Left renal pelvis (tissue), 4 donors: Measurements from ENCODE around the gene ADNP2. TPM values are rescaled to one million over a fixed set of nuclear protein-coding genes. Genes with fewer than 3 reads are reported as not detected.

ENCODE experiments used
- DNase-seq, 4 donors: peaks; one replicate each; pipeline ENCODE4 v3.0.0-alpha.2; 2013; ENCODE audit warnings: low read depth in 4 of 4, low spot score in 3 of 4
- polyA plus RNA-seq, 4 donors: library from polyadenylated mRNA; unstranded; fragments of 120-200 nt; gene quantifications; one replicate each; pipeline ENCODE4 v1.2.1, GENCODE V29; 2013; ENCODE audit not compliant: insufficient read length in 4 of 4

The ADNP2 gene, protein sequence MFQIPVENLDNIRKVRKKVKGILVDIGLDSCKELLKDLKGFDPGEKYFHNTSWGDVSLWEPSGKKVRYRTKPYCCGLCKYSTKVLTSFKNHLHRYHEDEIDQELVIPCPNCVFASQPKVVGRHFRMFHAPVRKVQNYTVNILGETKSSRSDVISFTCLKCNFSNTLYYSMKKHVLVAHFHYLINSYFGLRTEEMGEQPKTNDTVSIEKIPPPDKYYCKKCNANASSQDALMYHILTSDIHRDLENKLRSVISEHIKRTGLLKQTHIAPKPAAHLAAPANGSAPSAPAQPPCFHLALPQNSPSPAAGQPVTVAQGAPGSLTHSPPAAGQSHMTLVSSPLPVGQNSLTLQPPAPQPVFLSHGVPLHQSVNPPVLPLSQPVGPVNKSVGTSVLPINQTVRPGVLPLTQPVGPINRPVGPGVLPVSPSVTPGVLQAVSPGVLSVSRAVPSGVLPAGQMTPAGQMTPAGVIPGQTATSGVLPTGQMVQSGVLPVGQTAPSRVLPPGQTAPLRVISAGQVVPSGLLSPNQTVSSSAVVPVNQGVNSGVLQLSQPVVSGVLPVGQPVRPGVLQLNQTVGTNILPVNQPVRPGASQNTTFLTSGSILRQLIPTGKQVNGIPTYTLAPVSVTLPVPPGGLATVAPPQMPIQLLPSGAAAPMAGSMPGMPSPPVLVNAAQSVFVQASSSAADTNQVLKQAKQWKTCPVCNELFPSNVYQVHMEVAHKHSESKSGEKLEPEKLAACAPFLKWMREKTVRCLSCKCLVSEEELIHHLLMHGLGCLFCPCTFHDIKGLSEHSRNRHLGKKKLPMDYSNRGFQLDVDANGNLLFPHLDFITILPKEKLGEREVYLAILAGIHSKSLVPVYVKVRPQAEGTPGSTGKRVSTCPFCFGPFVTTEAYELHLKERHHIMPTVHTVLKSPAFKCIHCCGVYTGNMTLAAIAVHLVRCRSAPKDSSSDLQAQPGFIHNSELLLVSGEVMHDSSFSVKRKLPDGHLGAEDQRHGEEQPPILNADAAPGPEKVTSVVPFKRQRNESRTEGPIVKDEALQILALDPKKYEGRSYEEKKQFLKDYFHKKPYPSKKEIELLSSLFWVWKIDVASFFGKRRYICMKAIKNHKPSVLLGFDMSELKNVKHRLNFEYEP
- 10 to 100 TPM; 18.5 to 27.8 (median 23.9) TPM for polyA plus RNA-seq

DNA sequence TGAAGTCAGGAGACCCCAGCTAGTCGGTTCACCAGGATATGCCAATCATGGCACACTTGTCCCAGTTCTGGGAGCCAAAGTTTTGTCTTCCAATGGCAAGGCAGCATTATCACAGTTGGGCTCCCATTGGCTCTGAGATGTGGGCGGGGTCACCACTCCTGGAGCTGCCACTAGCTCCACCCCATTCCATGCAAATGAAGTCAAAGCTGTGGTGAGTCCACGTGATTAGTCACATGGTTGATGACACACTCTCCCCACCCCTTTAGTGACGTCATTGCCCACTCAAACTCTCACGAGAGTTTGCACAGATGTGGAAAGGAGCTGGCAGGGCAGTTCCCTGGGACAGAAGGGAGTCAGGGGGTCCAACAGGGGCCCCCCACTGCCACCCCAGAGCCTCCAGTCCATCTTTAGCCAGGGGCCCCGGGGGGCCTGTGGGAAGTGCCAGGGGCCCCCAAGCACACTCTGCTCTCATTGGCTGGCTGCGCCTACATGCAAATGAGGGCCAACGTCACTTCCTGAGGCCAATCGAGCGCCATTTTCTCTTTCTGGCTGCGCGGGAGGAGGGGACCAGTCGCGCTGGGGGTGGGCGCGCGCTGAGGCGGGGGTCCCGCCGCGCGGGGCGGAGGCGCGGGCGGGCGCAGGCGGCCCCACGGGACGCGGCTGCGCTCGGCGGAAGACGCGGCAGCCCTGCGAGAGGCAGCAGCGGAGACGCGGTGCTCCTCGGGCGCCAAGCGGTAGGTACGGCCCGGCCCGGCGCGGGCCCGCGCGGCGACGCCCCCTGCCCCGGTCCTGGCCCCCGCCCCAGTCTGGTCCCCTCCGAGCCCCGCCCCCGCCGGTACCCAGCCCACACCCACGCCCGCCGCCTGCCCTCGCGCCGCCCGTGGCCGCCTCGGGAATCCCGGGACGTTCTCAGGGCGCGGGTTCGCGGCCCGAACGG, at the start of gene ADNP2:
Gene ADNP2 (plus strand): TSS at position 524 of the 937 bp plus-strand sequence. CDS start 8,281 bp downstream, outside the sequence.
- peak; percentile 52 to 66 (median 60) for DNase-seq

DNA sequence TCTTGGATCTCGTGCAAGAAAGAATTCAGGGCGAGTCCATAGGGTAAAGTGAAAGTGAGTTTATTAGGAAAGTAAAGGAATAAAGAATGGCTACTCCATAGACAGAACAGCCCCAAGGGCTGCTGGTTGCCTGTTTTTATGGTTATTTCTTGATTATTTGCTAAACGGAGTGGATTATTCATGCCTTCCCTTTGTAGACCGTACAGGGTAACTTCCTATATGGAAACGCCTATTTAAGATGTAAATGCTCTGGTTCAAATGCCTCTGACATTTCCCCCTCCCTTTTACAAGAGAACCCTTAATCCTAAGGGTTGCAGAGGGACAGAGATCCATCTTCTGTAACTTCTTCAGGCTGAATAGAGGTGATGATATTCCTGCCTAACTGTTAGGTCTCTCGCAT, 49.1 kb upstream of the ADNP2 start:
- DNase-seq, result no peak

DNA sequence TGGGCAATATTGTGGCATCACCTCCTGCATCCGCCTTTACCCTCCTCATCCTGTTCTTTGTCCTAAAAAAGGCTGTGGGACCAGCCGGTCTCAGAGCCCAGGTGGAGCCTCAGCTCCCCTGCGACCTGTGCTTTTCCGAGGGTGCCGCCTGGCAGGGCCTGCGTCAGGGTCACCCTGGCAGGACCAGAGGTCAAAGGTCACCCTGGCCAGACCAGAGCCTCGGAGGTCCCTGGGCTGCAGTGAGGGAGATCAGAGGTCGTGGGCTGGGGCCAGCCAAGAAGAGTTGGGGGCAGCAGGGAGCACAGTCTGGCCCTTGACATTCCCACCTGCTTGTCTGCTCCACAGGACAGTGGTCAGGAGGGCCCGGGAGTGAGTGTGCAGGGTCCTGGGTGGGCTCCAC, 43.4 kb upstream of the ADNP2 start:
- DNase-seq, result no peak

DNA sequence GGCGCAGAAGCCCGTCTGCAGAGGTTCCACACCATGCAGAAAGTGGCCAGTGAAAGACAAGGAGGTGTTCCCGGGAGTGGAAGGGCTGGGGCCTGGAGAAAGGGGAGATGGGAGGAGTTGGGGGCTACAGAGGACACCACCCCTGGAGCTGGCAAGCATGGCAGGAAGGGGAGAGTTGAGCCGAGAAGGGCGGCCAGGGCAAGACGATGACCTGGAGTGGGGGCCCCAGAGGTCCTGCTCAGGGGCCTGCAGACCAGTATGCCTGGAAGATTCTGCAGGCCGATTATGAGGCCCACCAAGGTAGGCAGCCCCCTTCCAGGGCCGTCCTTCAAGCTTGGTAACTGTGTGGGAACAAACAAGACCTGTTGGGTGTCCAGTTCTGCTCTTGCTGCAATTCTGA, 41.7 kb upstream of the ADNP2 start:
- DNase-seq, result no peak

DNA sequence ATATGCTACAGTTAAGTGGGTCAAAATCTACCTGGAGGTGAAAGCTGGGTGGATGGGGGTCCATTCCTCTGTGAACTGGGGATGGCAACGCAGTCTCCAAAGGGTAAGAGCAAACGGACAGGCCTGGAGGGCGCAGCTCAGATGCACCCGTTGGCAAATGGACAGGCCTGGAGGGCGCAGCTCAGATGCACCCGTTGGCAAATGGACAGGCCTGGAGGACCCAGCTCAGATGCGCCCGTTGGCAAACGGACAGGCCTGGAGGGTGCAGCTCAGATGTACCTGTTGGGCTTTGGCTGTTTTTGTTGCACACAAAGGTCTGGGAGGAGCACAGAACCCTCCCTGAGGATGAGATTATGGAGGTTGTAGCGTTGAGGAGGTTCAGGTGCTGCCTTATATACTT, 41.2 kb upstream of the ADNP2 start:
- DNase-seq, result no peak

DNA sequence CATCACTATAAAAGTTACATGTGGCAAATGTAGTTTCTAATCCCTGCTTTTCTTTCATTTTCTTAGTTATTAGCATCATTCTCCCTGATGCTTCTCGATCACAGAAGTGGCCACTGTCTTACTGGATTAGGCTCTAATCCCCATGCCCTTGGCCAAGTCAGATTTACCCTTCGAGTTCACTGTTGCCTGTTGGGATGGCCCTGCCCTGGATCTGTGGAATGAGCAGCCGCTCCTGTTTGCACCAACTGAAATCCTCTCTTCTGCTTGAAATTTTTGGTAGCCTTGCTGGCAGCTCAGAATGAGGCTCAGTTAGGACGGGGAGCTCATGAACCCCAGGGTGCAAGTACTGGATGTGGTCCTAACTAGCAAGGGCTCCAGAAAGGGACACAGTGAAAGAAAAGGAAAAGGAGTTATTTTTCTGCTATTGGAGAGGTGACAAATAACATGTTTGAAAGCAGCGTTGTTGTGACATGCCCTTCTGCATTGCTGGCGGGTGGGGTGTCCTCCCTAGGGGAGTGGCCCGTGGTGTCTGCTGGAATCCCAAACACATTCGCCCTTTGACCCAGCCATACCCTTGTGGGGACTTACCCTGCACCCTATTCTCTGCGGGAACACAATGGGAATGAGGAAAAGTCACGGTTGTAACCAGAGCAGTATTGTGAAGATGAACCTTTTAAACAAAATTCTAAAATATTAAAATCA, 40.3 kb upstream of the ADNP2 start:
- DNase-seq, result no peak

DNA sequence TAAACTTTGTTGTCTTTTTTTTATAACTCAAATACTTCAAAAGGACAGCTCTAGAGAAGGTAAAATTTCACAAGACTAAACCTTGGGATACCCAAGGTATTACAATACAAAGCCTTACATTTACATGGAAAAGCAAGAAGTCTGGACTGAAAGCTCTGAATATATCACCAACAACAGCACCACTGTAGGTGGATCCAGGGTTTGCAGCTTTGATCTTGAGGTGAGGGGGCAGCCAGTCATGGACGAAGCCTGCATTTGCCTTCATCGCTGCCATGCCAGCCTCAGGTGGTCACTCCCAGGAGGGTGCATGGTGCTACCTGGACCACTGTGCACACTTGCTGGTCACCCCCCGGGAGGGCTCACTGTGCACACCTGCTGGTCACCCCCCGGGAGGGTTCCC, 38.2 kb upstream of the ADNP2 start:
- DNase-seq, result no peak

DNA sequence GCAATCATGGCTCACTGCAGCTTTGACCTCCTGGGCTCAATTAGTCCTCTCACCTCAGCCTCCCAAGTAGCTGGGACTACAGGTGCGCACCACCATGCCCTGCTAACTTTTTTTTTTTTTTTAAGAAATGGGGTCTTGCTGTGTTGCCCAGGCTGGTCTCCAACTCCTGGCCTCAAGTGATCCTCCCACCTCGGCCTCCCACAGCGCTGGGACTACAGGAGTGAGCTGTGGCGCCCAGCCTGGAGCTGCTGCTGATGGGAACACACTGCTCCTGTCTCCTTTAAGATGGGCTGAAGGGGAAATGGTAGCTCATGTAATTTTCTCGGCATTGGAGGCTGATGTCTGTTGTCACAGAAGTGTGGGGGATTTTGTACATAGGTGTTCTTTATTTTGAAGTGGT, 34.9 kb upstream of the ADNP2 start:
- no peak for DNase-seq

DNA sequence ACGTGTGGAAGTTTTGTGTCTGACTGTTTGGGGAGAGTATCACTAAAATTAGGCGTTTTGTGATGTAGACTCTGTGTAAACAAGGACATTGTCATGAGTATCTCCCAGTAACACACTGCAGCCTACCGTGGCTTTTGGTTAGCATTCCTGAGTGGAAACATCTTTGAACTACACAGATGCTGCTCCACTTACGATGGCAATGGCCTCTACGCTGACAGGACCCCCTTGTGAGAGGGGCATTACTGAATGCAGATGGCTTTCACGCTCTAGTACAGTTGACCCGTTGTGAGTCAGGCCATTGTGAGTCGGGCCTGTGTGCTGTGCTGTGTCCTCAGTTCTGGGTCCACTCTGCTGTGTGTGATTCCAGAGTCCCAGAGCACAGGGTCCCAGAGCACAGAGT, 34.4 kb upstream of the ADNP2 start:
- no peak for DNase-seq

DNA sequence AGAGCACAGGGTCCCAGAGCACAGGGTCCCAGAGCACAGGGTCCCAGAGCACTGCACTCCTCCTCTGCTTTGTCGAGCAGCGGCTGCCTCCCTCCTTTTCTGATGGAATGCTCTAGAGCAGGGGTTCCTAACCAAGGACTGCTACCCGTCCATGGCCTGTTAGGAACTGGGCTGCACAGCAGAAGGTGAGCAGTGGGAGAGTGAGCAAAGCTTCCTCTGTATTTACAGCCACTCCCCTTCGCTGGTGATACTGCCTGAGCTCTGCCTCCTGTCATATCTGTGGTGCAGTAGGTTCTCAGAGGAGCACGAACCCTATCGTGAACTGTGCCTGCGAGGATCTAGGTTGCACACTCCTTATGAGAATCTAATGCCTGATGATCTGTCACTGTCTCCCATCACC, 33.1 kb upstream of the ADNP2 start:
- no peak for DNase-seq

DNA sequence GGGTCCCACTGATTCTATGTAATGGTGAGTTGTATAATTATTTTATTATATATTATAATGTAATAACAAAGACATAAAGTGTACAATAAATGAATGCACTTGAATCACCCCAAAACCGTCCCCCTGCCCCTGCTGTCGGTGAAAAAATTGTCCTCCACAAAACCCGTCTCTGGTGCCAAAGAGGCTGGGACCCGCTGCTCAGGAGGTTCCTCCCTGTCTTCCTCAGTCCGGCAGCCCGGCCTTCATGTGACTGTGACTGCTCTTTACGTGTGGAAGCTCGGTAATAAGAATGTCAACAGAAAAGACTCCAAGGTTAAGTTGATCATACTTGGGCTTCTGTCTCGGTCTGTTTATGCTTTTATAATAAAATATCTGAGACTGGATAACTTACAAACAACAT, 32.7 kb upstream of the ADNP2 start:
- DNase-seq, result no peak

DNA sequence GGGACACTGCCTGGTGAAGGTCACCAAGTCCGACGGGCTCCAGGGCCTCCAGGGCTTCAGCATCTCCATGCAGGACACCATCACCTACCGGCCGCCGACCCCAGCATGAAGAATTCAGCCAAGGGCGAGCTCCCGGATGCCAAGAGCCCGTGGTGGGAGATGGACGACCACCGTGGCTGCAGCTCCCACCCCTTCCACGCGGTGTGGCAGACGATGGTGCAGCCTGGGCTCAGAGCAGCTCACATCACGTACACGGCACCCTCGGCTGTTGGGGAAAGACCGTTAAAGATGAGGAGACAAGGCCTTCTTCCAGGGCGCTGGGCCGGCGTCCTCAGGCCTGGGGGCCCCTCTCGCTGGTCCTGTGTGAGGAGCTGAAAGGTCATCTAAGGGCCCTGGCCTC, 31.2 kb upstream of the ADNP2 start:
- no peak for DNase-seq

DNA sequence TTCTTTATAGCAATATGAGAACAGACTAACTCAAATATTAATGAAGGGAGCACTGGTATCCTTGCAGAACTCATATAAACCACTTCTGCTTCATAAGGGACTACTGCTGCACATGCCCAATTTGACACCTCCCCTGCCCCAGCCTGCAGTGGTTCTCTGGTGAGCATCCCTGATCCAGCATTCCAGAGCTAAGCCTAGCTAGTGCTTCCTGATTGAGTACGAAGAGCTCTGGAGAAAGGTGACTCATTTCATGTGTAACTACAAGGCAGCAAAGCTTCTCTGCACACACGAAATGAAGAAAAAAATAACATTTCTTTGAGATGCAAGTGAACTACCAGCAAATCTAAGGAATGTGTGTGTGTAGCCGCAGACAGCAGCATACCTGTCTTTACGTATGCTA, 22.8 kb upstream of the ADNP2 start:
- no peak for DNase-seq

DNA sequence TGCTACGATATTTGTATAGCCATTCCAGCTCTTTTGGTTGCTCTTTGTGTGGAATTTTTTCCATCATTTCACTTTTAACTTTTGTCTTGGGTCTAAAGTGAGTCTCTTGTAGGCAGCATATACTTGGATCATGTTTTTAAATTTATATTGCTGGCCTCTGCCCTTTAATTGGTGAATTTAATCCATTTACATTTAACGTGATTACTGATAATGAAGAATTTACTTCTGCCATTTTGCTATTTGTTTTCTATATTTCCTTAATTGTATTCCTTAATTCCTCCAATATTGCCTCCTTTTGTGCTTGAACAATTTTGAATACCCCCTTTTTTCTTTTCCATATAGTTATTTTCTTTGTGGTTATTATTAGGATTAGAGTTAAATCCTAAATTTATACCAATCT, 21.0 kb upstream of the ADNP2 start:
- no peak for DNase-seq

DNA sequence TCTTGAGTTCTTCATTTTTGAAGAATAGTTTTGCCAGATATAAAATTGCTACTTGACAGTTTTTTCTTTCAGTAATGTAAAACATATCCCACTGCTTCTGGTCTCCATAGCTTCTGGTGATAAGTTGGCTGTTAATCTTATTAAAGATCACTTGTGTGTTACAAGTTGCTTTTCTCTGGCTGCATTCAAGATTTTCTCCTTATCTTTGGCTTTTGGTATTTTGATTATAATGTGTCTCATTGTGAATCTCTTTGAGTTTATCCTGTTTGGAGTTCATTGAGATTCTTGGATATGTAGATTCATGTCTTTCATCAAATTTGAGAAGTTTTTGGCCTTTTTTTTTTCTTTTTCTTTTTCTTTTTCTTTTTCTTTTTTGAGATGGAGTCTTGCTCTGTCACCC, 20.2 kb upstream of the ADNP2 start:
- DNase-seq, result no peak

DNA sequence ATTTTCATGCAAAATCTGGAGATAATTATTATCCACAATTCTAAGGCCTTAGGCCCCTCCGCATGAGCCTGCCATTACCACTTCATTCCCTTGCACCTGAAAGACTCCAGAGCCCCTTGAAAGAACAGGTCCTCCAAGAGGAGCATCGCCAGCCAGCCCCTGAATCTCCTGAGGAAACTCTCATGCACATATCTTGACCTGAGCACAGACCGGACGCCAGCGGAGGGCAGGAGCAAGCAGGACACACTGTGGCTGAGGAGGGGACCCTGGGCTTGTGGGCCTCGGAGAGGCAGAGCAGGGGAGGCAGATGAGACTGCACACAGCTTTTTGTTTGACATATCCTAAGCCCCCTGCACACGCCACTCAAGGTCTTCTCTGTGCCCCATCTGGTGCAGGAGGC, 13.6 kb upstream of the ADNP2 start:
- no peak for DNase-seq

DNA sequence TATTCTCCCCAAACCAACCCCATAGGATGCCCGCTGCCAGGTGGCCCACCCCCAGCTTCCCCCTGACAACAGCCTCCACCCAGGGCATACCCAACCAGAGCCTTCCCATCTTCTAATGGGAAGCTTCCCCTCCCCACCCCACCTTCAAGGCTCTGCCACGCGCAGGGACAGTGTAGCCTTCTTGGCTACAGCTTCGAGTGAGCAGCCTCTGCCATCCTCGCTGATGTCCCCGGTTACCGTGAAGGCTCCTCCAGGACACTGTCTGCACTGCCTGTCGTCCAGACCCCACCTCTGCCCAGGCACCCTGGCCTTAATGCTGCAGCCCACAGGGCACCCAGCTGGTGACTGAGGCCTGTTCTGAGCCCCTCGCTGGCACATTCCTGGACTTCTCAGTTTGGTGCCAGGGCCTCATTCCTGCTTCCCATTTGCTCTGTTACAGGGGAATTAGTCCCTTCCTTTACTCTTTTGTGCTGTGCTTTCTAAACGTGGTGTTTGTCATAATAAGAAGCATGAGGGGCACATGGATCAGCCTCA, 13.0 kb upstream of the ADNP2 start:
- DNase-seq, result no peak

DNA sequence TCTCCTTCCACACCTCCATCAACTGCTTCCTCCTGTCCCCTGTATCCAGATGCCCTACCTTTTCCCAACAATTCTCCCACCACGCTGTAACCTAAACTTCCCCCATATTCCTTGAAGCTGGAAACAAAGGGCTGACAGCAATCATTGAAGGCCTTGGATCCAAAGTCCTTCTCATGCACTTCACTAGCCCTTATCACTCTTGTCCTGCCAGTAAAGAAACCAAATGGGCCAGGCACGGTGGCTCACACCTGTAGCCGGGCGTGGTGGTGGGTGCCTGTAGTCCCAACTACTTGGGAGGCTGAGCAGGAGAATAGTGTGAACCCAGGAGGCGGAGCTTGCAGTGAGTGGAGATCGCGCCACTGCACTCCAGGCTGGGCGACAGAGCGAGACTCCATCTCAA, 11.9 kb upstream of the ADNP2 start:
- no peak for DNase-seq

DNA sequence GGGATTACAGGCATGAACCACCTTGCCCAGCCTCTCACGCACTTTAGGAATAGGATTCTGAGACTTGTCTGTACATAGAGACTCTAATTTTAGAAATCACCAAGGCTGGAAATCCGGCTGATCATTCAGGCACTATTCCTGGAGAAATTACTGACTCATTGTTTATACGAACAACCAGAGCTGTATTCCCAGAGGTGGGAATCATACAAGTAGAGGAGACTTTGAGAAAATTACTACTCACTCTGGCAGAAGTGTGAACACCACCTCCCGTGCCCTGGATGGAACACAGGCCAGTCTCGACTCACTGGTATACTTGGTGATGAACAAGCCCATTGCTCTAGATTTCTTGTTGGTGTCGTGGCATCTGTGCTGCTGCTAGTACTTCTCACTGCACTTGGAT, 5.8 kb upstream of the ADNP2 start:
- no peak for DNase-seq
